PC-3 (cell line): ENCODE measurements around the gene C1orf198. TPM values are rescaled to one million over a fixed set of nuclear protein-coding genes. Genes with fewer than 3 reads are reported as not detected.

Source experiments
- ATAC-seq: fragments of 200-7000 bp; cut with Tn5 transposase; 2 replicates; pipeline ENCODE4 v1.9.1; 2020; ENCODE audit warnings: mild to moderate bottlenecking, moderate library complexity
- BruUV-seq: library from RNA; stranded (reverse); fragments of 400-500 nt; replicated peaks from 2 replicates; lab custom pipeline; 2021; lab: Mats Ljungman, UMichigan
- CTCF ChIA-PET: fragments of 300-600 bp; sonication (Branson Sonifier 250); formaldehyde crosslinking; loops from one replicate; lab custom pipeline; 2022; ENCODE audit warnings: antibody characterized with exemption; lab: Charles Lee
- POLR2A ChIA-PET: fragments of 300-600 bp; sonication (Branson Sonifier 250); formaldehyde crosslinking; loops from one replicate; lab custom pipeline; 2022; ENCODE audit warnings: antibody characterized with exemption; ENCODE audit not compliant: unreplicated experiment; lab: Charles Lee
- DNase-seq: peaks from one replicate; pipeline ENCODE4 v3.0.0-alpha.2; 2015
- H2AFZ ChIP-seq: fragments of 300-600 bp; sonication (generic); 2 replicates; pipeline ENCODE4 v1.6.0; 2016; ENCODE audit warnings: antibody characterized with exemption, low read length
- H3F3A ChIP-seq: fragments of 300-600 bp; sonication (generic); one replicate; pipeline ENCODE4 v1.6.0; 2017; ENCODE audit warnings: antibody characterized with exemption, low read length, control low read depth, mild to moderate bottlenecking; ENCODE audit not compliant: unreplicated experiment
- H3K27ac ChIP-seq: fragments of 300-600 bp; sonication (generic); 2 replicates; pipeline ENCODE4 v1.5.1; 2016; ENCODE audit warnings: mild to moderate bottlenecking, low read length
- H3K27me3 ChIP-seq: fragments of 300-600 bp; sonication (generic); 2 replicates; pipeline ENCODE4 v1.6.1; 2016; ENCODE audit warnings: low read length, mixed read lengths
- H3K36me3 ChIP-seq: fragments of 300-600 bp; sonication (generic); 2 replicates; pipeline ENCODE4 v1.6.1; 2016; ENCODE audit warnings: low read depth, mixed run types, low read length, mixed read lengths
- H3K4me1 ChIP-seq: fragments of 300-600 bp; sonication (generic); 2 replicates; pipeline ENCODE4 v1.5.1; 2016; ENCODE audit warnings: low read length; ENCODE audit not compliant: insufficient read depth
- H3K4me2 ChIP-seq: fragments of 300-600 bp; sonication (generic); 2 replicates; pipeline ENCODE4 v1.6.0; 2016; ENCODE audit warnings: low read length
- H3K4me3 ChIP-seq: fragments of 300-600 bp; sonication (generic); 2 replicates; pipeline ENCODE4 v1.5.1; 2016; ENCODE audit warnings: mild to moderate bottlenecking, low read length, mixed read lengths
- H3K79me2 ChIP-seq: fragments of 300-600 bp; sonication (generic); 2 replicates; pipeline ENCODE4 v1.6.1; 2017; ENCODE audit warnings: low read length, mixed read lengths
- H3K9ac ChIP-seq: fragments of 300-600 bp; sonication (generic); 2 replicates; pipeline ENCODE4 v1.6.0; 2016; ENCODE audit warnings: mild to moderate bottlenecking, low read length
- H3K9me2 ChIP-seq: fragments of 300-600 bp; sonication (generic); replicated peaks from 2 replicates; pipeline ENCODE4 v1.6.1; 2016; ENCODE audit warnings: mixed run types, low read length, mixed read lengths
- H3K9me3 ChIP-seq: fragments of 300-600 bp; sonication (generic); 2 replicates; pipeline ENCODE4 v1.6.1; 2016; ENCODE audit warnings: low read length, mixed read lengths
- H4K20me1 ChIP-seq: fragments of 300-600 bp; sonication (generic); 2 replicates; pipeline ENCODE4 v1.6.1; 2016; ENCODE audit warnings: low read length, mixed read lengths
- CTCF ChIP-seq: fragments of 300-600 bp; sonication (generic); conservative IDR thresholded peaks from 2 replicates; pipeline ENCODE4 v1.5.1; 2017; ENCODE audit warnings: antibody characterized with exemption, low read depth, mild to moderate bottlenecking, low read length
- EZH2 ChIP-seq: fragments of 300-600 bp; sonication (generic); IDR thresholded peaks from one replicate; pipeline ENCODE4 v1.6.1; 2017; ENCODE audit warnings: antibody characterized with exemption, mild to moderate bottlenecking, low read length; ENCODE audit not compliant: unreplicated experiment
- EZH2phosphoT487 ChIP-seq: fragments of 300-600 bp; sonication (generic); IDR thresholded peaks from 2 replicates; pipeline ENCODE4 v1.6.1; 2018; ENCODE audit warnings: mild to moderate bottlenecking, antibody characterized with exemption, low read length, borderline replicate concordance
- intact Hi-C: fragments of 100-400 bp; cut with micrococcal nuclease; formaldehyde crosslinking; loops from 2 replicates; pipeline ENCODE4 v1.9.0; 2023
- total RNA-seq: library from RNA; depleted of rRNA; stranded (reverse); fragments of >200 nt; gene quantifications from 2 replicates; pipeline ENCODE4 v1.2.3, GENCODE V29; 2014

The C1orf198 gene
- total RNA-seq, 1 experiment from 2014 or later, result 24.8 TPM

- POLR2A ChIA-PET, result no interaction called here
- no peak for ATAC-seq
- H3K9ac ChIP-seq, result no peak overlapping the region
- CTCF ChIA-PET, result no interaction called here
- no peaks in the 10 kb centered on the region for H3K27me3 ChIP-seq
- H3K4me3 ChIP-seq, result no peak overlapping the region
- H3K4me2 ChIP-seq, result no peak overlapping the region
- H3K36me3 ChIP-seq, result peaks cover 15% of the 10 kb centered on the region; the same call in 1 of the 2 replicates
- H2AFZ ChIP-seq, result no peak overlapping the region
- no peaks in the 10 kb centered on the region for H3F3A ChIP-seq
- BruUV-seq, result no TSS peak
- DNase-seq, result no peak
- no peak overlapping the region for H3K27ac ChIP-seq
- no peaks in the 10 kb centered on the region for H3K4me1 ChIP-seq
- no peaks in the 10 kb centered on the region for H3K9me2 ChIP-seq
- TF ChIP-seq EZH2phosphoT487 (no peak), EZH2 (no peak), CTCF (no peak)
- intact Hi-C loops, result loop anchor here (1.0 to 5.0 kb wide), 4 partner anchors 50 to 295 kb away; no protein-coding TSS in a partner anchor
- no peaks in the 10 kb centered on the region for H4K20me1 ChIP-seq
- H3K79me2 ChIP-seq, result no peaks in the 10 kb centered on the region
- no peaks in the 10 kb centered on the region for H3K9me3 ChIP-seq
These were observed 48.4 kb upstream of the C1orf198 start for GRCh38 chr1:230916587-230917283.

GRCh38 chr1:230915078-230915477, 46.8 kb upstream of the C1orf198 start:
- ATAC-seq (no peak), DNase-seq (no peak)
- peaks cover 6% of the 10 kb centered on the region; the same call in 1 of the 2 replicates for H3K36me3 ChIP-seq
- no peaks in the 10 kb centered on the region for H3K9me2 ChIP-seq
- H3K4me2 ChIP-seq, result no peak overlapping the region
- no TSS peak for BruUV-seq
- ChIA-PET CTCF (no interaction called here), POLR2A (no interaction called here)
- no peak overlapping the region for H3K27ac ChIP-seq
- H3F3A ChIP-seq, result no peaks in the 10 kb centered on the region
- no peaks in the 10 kb centered on the region for H3K9me3 ChIP-seq
- H3K4me3 ChIP-seq, result no peak overlapping the region
- H3K79me2 ChIP-seq, result no peaks in the 10 kb centered on the region
- no peak overlapping the region for H2AFZ ChIP-seq
- H3K27me3 ChIP-seq, result no peaks in the 10 kb centered on the region
- H3K9ac ChIP-seq, result no peak overlapping the region
- no peaks in the 10 kb centered on the region for H4K20me1 ChIP-seq
- no peaks in the 10 kb centered on the region for H3K4me1 ChIP-seq
- intact Hi-C loops, result loop anchor here (5.0 kb wide), 1 partner anchor 177 kb away; no protein-coding TSS in a partner anchor
- TF ChIP-seq EZH2, result no peak
- no peak for TF ChIP-seq CTCF
- TF ChIP-seq EZH2phosphoT487, result no peak

GRCh38 chr1:230913496-230913895, 45.2 kb upstream of the C1orf198 start:
- CTCF ChIA-PET, result no interaction called here

More at GRCh38 chr1:230913496-230913895, 45.2 kb upstream of the C1orf198 start:
- Histone ChIP-seq H4K20me1 (no peaks in the 10 kb centered on the region), H3K9ac (no peak overlapping the region), H3K9me2 (no peaks in the 10 kb centered on the region), H3K27me3 (no peaks in the 10 kb centered on the region), H3K4me2 (no peak overlapping the region), H3K27ac (no peak overlapping the region), H3K36me3 (peaks cover 11% of the 10 kb centered on the region), H3K79me2 (no peaks in the 10 kb centered on the region), H2AFZ (no peak overlapping the region), H3F3A (no peaks in the 10 kb centered on the region), H3K4me1 (no peaks in the 10 kb centered on the region), H3K4me3 (no peak overlapping the region), H3K9me3 (no peaks in the 10 kb centered on the region)
- intact Hi-C loops, result no loop called here
- no TSS peak for BruUV-seq
- POLR2A ChIA-PET, result no interaction called here
- ATAC-seq (no peak), DNase-seq (peak; percentile 44)
- TF ChIP-seq CTCF, result no peak
- no peak for TF ChIP-seq EZH2phosphoT487
- TF ChIP-seq EZH2, result no peak
